MM.1S (cell line): ENCODE data around the gene SEC24B.

Source experiments
- DNase-seq: peaks from one replicate; pipeline ENCODE4 v3.0.0-alpha.2; 2015
- H2AFZ ChIP-seq: fragments of 300-600 bp; sonication (generic); 2 replicates; pipeline ENCODE4 v1.6.0; 2016; ENCODE audit warnings: antibody characterized with exemption, low read length
- H3F3A ChIP-seq: fragments of 300-600 bp; sonication (generic); 2 replicates; pipeline ENCODE4 v1.6.1; 2016; ENCODE audit warnings: mild to moderate bottlenecking, antibody characterized with exemption, low read length, moderate library complexity, mixed read lengths; ENCODE audit not compliant: insufficient read depth
- H3K27ac ChIP-seq: fragments of 300-600 bp; sonication (generic); 2 replicates; pipeline ENCODE4 v1.5.1; 2016; ENCODE audit warnings: mild to moderate bottlenecking, low read length
- H3K27me3 ChIP-seq: fragments of 300-600 bp; sonication (generic); replicated peaks from 2 replicates; pipeline ENCODE4 v1.6.0; 2016; ENCODE audit warnings: low read length; ENCODE audit not compliant: insufficient read depth
- H3K36me3 ChIP-seq: fragments of 300-600 bp; sonication (generic); replicated peaks from 2 replicates; pipeline ENCODE4 v1.6.1; 2016; ENCODE audit warnings: mild to moderate bottlenecking, low read length, mixed read lengths; ENCODE audit not compliant: insufficient read depth
- H3K4me1 ChIP-seq: fragments of 300-600 bp; sonication (generic); 2 replicates; pipeline ENCODE4 v1.6.1; 2016; ENCODE audit warnings: low read length, mixed read lengths
- H3K4me2 ChIP-seq: fragments of 300-600 bp; sonication (generic); 2 replicates; pipeline ENCODE4 v1.6.0; 2016; ENCODE audit warnings: low read depth, low read length
- H3K4me3 ChIP-seq: fragments of 300-600 bp; sonication (generic); 2 replicates; pipeline ENCODE4 v1.5.1; 2016; ENCODE audit warnings: low read length, mixed read lengths
- H3K79me2 ChIP-seq: fragments of 300-600 bp; sonication (generic); 2 replicates; pipeline ENCODE4 v1.6.1; 2016; ENCODE audit warnings: mixed run types, low read length, mixed read lengths
- H3K9ac ChIP-seq: fragments of 300-600 bp; sonication (generic); 2 replicates; pipeline ENCODE4 v1.6.1; 2016; ENCODE audit warnings: low read length, mixed read lengths
- H3K9me2 ChIP-seq: fragments of 300-600 bp; sonication (generic); replicated peaks from 2 replicates; pipeline ENCODE4 v1.6.1; 2016; ENCODE audit warnings: mild to moderate bottlenecking, low read length, mixed read lengths; ENCODE audit not compliant: insufficient read depth
- H3K9me3 ChIP-seq: fragments of 300-600 bp; sonication (generic); replicated peaks from 2 replicates; pipeline ENCODE4 v1.6.1; 2016; ENCODE audit warnings: mild to moderate bottlenecking, low read length, mixed read lengths; ENCODE audit not compliant: insufficient read depth
- H4K20me1 ChIP-seq: fragments of 300-600 bp; sonication (generic); 2 replicates; pipeline ENCODE4 v1.6.1; 2016; ENCODE audit warnings: mild to moderate bottlenecking, low read length, moderate library complexity, mixed read lengths; ENCODE audit not compliant: insufficient read depth
- CTCF ChIP-seq: fragments of 300-600 bp; sonication (generic); IDR thresholded peaks from 2 replicates; pipeline ENCODE4 v1.5.1; 2016; ENCODE audit warnings: antibody characterized with exemption, low read length, mixed read lengths
- EZH2 ChIP-seq: fragments of 300-600 bp; sonication (generic); optimal IDR thresholded peaks from 2 replicates; pipeline ENCODE3; 2017; ENCODE audit warnings: low read depth, mild to moderate bottlenecking, antibody characterized with exemption, low read length, mixed read lengths
- EZH2phosphoT487 ChIP-seq: fragments of 300-600 bp; sonication (generic); IDR thresholded peaks from 2 replicates; pipeline ENCODE4 v1.6.1; 2018; ENCODE audit warnings: antibody characterized with exemption, low read length

Gene SEC24B

DNA sequence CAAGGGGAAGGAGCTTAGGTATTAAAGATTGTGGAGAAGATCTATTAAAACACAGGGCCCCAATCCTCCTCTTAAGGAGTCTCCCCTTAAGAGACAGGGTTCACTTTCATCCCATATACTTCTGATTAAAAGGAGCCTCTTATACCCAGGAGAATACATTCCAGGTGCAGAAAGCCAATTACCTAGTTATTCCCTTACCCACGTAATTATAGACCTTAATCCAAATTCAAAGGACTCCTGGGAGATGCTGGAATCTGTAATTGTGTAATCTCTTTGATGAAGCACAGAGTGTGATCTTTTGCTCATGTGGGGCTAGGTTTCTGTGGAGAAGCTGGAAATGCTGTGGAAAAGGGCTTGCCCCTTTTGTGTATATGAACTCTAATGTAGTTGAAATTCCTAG, 1.4 kb upstream of the SEC24B start:
- Histone ChIP-seq H4K20me1 (peaks cover 4% of the 10 kb centered on the region), H3K4me1 (peaks cover 13% of the 10 kb centered on the region), H3K27me3 (no peaks in the 10 kb centered on the region), H3F3A (0 out of 2 replicates have a peak, but pooled peaks cover 3% of the 10 kb centered on the region), H3K9ac (no peak overlapping the region), H3K9me2 (no peaks in the 10 kb centered on the region), H3K9me3 (no peaks in the 10 kb centered on the region), H3K36me3 (no peaks in the 10 kb centered on the region), H2AFZ (no peak overlapping the region), H3K4me2 (no peak overlapping the region), H3K79me2 (peaks cover 34% of the 10 kb centered on the region), H3K27ac (no peak overlapping the region), H3K4me3 (no peak overlapping the region)
- TF ChIP-seq CTCF, result no peak
- TF ChIP-seq EZH2, result no peak
- TF ChIP-seq EZH2phosphoT487, result no peak
- no peak for DNase-seq

DNA sequence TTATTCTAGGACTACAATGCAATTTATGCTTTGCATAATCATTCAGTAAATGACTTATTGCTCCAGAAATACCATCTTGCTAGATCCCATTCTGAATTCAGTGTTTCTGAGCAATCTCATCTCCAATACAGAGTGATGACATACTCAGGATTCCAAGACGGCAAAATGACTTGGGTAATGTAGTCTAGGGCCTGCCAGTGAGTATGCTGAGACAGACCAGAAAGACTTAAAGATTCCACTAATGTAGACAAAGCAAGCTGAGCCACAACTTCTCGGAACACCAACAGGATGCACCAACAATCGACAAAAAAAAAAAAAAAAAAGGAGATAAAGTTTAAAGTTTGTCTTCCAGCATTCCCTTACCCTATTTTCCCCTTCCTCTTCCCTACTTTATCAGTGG, 919 bp upstream of the SEC24B start:
- H3K9me2 ChIP-seq, result no peaks in the 10 kb centered on the region
- H3K9me3 ChIP-seq, result no peaks in the 10 kb centered on the region
- H3K79me2 ChIP-seq, result peaks cover 39% of the 10 kb centered on the region
- peak overlapping the region; percentile 74 for H3K4me3 ChIP-seq
- peak overlapping the region; percentile 94 for H2AFZ ChIP-seq
- 0 out of 2 replicates have a peak, but pooled peaks cover 3% of the 10 kb centered on the region for H3F3A ChIP-seq
- no peak for DNase-seq
- H3K9ac ChIP-seq, result peak overlapping the region; percentile 82; the same call in 1 of the 2 replicates
- H3K4me2 ChIP-seq, result peak overlapping the region; percentile 92
- peaks cover 4% of the 10 kb centered on the region for H4K20me1 ChIP-seq
- H3K27me3 ChIP-seq, result no peaks in the 10 kb centered on the region
- peaks cover 13% of the 10 kb centered on the region for H3K4me1 ChIP-seq
- TF ChIP-seq EZH2 (no peak), CTCF (no peak), EZH2phosphoT487 (no peak)
- H3K27ac ChIP-seq, result no peak overlapping the region
- no peaks in the 10 kb centered on the region for H3K36me3 ChIP-seq

GRCh38 chr4:109434007-109434971, 674 bp downstream of the SEC24B start:
- TF ChIP-seq EZH2phosphoT487 (no peak), CTCF (no peak), EZH2 (no peak)

More at GRCh38 chr4:109434007-109434971, 674 bp downstream of the SEC24B start:
- Histone ChIP-seq H3F3A (peaks cover 9% of the 10 kb centered on the region; the same call in 1 of the 2 replicates), H3K79me2 (peaks cover 55% of the 10 kb centered on the region), H3K9ac (peak overlapping the region; percentile 63), H2AFZ (peak overlapping the region; percentile 47; the same call in 1 of the 2 replicates), H3K36me3 (no peaks in the 10 kb centered on the region), H3K27me3 (no peaks in the 10 kb centered on the region), H3K27ac (no peak overlapping the region), H4K20me1 (peaks cover 4% of the 10 kb centered on the region), H3K4me1 (peaks cover 13% of the 10 kb centered on the region), H3K4me2 (peak overlapping the region; percentile 66), H3K4me3 (peak overlapping the region; percentile 83), H3K9me2 (no peaks in the 10 kb centered on the region), H3K9me3 (no peaks in the 10 kb centered on the region)
- DNase-seq, result peak; percentile 19
